Naive thymus-derived CD4-positive, alpha-beta T cell (primary cell): ENCODE results near the gene MOCOS. TPM values are rescaled to one million over a fixed set of nuclear protein-coding genes. Genes with fewer than 3 reads are reported as not detected.
"Not testable (repeated sequence)": the region's sequence is repeated elsewhere in the genome, so short reads cannot be mapped to it uniquely, and the experiment has no call there.

ENCODE experiments used
- ATAC-seq: fragments of 150-1000 bp; cut with Tn5 transposase; 2 replicates; pipeline ENCODE4 v1.10.0; 2021; ENCODE audit warnings: mild to moderate bottlenecking, moderate library complexity
- CTCF ChIA-PET: fragments of 350-600 bp; sonication (Branson Sonifier 250); formaldehyde crosslinking; loops from one replicate; lab custom pipeline; 2021; ENCODE audit warnings: antibody characterized with exemption; lab: Charles Lee
- POLR2A ChIA-PET: fragments of 350-600 bp; sonication (Branson Sonifier 250); formaldehyde crosslinking; loops from one replicate; lab custom pipeline; 2021; ENCODE audit warnings: antibody characterized with exemption, inconsistent platforms; lab: Charles Lee
- DNase-seq, 9 donors: peaks; one replicate each; pipeline versions ENCODE4 v3.0.0 to v3.0.0-alpha.2; 2020 to 2022; ENCODE audit warnings: mixed read lengths in 1 of 9
- H3K27ac ChIP-seq: one replicate; pipeline ENCODE4 v1.7.0; 2013; ENCODE audit warnings: mild to moderate bottlenecking, low read depth, low read length, moderate library complexity
- H3K27me3 ChIP-seq, 2 donors: one replicate each; pipeline ENCODE4 v1.7.0; 2013; ENCODE audit warnings: low read length in 2 of 2, mild to moderate bottlenecking in 2 of 2, moderate library complexity in 2 of 2; ENCODE audit not compliant: control insufficient read depth in 2 of 2, insufficient read depth in 2 of 2
- H3K36me3 ChIP-seq, 3 experiments: 1 replicate in 2 of 3; 2 replicates in 1 of 3; pipeline ENCODE4 v1.7.0; 2013; ENCODE audit warnings: low read length in 3 of 3, mild to moderate bottlenecking in 3 of 3, moderate library complexity in 1 of 3; ENCODE audit not compliant: insufficient read depth in 3 of 3, control insufficient read depth in 2 of 3
- H3K4me1 ChIP-seq, 2 donors: one replicate each; pipeline ENCODE4 v1.7.0; 2013; ENCODE audit warnings: low read length in 2 of 2, mild to moderate bottlenecking in 2 of 2, moderate library complexity in 1 of 2; ENCODE audit not compliant: control insufficient read depth in 2 of 2, insufficient read depth in 2 of 2
- H3K4me3 ChIP-seq: 2 replicates; pipeline ENCODE4 v1.7.0; 2013; ENCODE audit warnings: mild to moderate bottlenecking, low read length
- H3K9me3 ChIP-seq, 3 experiments: 1 replicate in 2 of 3; 2 replicates in 1 of 3; pipeline ENCODE4 v1.7.0; 2013; ENCODE audit warnings: low read length in 3 of 3; ENCODE audit not compliant: control insufficient read depth in 2 of 3
- H3K27ac Mint-ChIP-seq, 9 donors: one replicate each; pipeline ENCODE4 v1.8.0; 2020 to 2022; ENCODE audit warnings: mixed read lengths in 9 of 9, mild to moderate bottlenecking in 8 of 9, moderate library complexity in 5 of 9, inconsistent platforms in 2 of 9
- H3K27me3 Mint-ChIP-seq, 5 donors: one replicate each; pipeline ENCODE4 v1.8.0; 2021 to 2022; ENCODE audit warnings: mixed read lengths in 5 of 5, mild to moderate bottlenecking in 1 of 5
- H3K36me3 Mint-ChIP-seq, 5 donors: one replicate each; pipeline ENCODE4 v1.8.0; 2020 to 2022; ENCODE audit warnings: mixed read lengths in 5 of 5, mild to moderate bottlenecking in 3 of 5, inconsistent platforms in 1 of 5
- H3K4me1 Mint-ChIP-seq, 7 donors: one replicate each; pipeline ENCODE4 v1.8.0; 2020 to 2022; ENCODE audit warnings: mixed read lengths in 7 of 7, mild to moderate bottlenecking in 3 of 7, inconsistent platforms in 1 of 7
- H3K4me3 Mint-ChIP-seq, 10 donors: one replicate each; pipeline ENCODE4 v1.8.0; 2020 to 2022; ENCODE audit warnings: mild to moderate bottlenecking in 10 of 10, mixed read lengths in 10 of 10, moderate library complexity in 6 of 10, inconsistent platforms in 2 of 10
- H3K9me3 Mint-ChIP-seq, 11 donors: one replicate each; pipeline ENCODE4 v1.8.0; 2020 to 2022; ENCODE audit warnings: mixed read lengths in 11 of 11, mild to moderate bottlenecking in 4 of 11, inconsistent platforms in 1 of 11, moderate library complexity in 1 of 11
- intact Hi-C, 2 donors: fragments of 100-400 bp; cut with micrococcal nuclease; formaldehyde crosslinking; loops; one replicate each; pipeline ENCODE4 v1.15.1; 2023
- polyA plus RNA-seq, 2 donors: library from polyadenylated mRNA; unstranded; fragments of 300-500 nt; fragmentation: Illumina TruSeq; gene quantifications; one replicate each; pipeline ENCODE4 v1.2.3, GENCODE V29; 2021
- total RNA-seq, 6 experiments: library from RNA in 5 of 6; stranded (reverse) in 5 of 6; gene quantifications; 1 replicate in 5 of 6; 2 replicates in 1 of 6; pipeline ENCODE4 v1.2.3 and lab custom pipeline; 2021 to 2026

MOCOS gene
- total and polyA plus RNA-seq, 7 experiments from 2014 or later: 0.05 TPM; not detected in 6

DNA sequence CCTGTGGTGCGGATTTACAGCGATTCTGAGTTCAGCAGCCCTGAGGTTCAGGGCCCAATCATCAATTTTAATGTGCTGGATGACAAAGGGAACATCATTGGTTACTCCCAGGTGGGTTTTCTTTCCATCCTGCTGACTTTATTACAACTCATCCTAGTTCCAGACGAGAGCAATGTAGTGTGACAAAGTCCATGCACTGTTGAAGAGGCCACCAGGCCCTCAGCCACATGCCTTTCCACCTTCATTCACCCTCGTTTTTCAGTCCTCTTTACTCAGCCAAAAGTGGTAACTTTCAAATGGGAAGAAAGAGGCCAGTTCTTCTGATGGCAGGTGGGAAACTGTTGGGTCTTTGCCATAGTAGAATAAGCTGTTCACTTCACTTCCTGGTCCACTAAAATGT lies 17.9 kb downstream of the MOCOS start:
- intact Hi-C loops: no loop called here
- Mint-ChIP-seq H3K4me3 (no peak overlapping the region), H3K36me3 (no peaks in the 10 kb centered on the region), H3K27ac (no peak overlapping the region), H3K4me1 (no peaks in the 10 kb centered on the region), H3K9me3 (peaks cover 0 to 8% (median 0%) of the 10 kb centered on the region in 11 donors), H3K27me3 (peaks cover 0 to 4% (median 0%) of the 10 kb centered on the region in 5 donors)
- Histone ChIP-seq H3K4me3 (no peak overlapping the region), H3K27me3 (no peaks in the 10 kb centered on the region), H3K9me3 (no peaks in the 10 kb centered on the region), H3K4me1 (no peaks in the 10 kb centered on the region), H3K27ac (no peak overlapping the region), H3K36me3 (no peaks in the 10 kb centered on the region)
- CTCF ChIA-PET: no interaction called here
- DNase-seq: no peak
- POLR2A ChIA-PET: no interaction called here
- ATAC-seq: no peak

DNA sequence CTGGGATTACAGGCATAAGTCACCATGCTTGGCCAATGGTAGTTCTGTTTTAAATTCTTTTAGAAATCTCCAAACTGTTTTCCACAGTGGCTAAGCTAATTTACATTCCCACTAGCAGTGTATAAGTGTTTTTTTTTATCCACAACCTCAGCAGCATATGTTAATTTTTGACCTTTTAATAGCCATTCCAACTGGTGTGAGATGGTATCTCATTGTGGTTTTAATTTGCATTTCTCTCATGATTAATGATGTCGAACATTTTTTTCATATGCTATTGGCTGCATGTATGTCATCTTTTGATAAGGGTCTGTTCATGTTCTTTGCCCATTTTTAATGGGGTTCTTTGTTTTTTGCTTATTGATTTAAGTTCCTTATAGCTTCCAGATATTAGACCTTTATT lies 20.0 kb downstream of the MOCOS start:
- ATAC-seq (no peak), DNase-seq (no peak)
- H3K36me3 Mint-ChIP-seq: no peaks in the 10 kb centered on the region
- H3K27me3 Mint-ChIP-seq: peaks cover 0 to 4% (median 0%) of the 10 kb centered on the region in 5 donors
- H3K27ac Mint-ChIP-seq: no peak overlapping the region
- peaks cover 0 to 8% (median 0%) of the 10 kb centered on the region in 11 donors for H3K9me3 Mint-ChIP-seq
- Histone ChIP-seq H3K4me3 (no peak overlapping the region), H3K4me1 (no peaks in the 10 kb centered on the region), H3K27me3 (no peaks in the 10 kb centered on the region), H3K27ac (no peak overlapping the region), H3K9me3 (no peaks in the 10 kb centered on the region), H3K36me3 (no peaks in the 10 kb centered on the region)
- CTCF ChIA-PET: no interaction called here
- H3K4me1 Mint-ChIP-seq: no peaks in the 10 kb centered on the region
- intact Hi-C loops: no loop called here
- POLR2A ChIA-PET: no interaction called here
- H3K4me3 Mint-ChIP-seq: no peak overlapping the region

DNA sequence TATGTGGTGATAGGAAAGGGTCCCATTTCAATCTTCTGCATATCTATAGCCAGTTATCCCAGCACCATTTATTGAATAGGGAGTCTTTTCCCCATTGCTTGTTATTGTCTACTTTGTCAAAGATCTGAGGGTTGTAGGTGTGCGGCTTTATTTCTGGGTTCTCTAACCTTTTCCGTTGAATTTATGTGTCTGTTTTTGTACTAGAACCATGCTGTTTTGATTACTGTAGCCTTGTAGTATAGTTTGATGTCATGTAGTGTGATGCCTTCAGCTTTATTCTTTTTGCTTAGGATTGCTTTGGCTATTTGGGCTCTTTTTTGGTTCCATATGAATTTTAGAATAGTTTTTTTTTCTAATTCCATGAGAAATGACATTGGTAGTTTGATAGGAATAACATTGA lies 20.7 kb downstream of the MOCOS start:
- CTCF ChIA-PET, H3K27ac ChIP-seq, H3K27me3 ChIP-seq, H3K4me3 ChIP-seq, H3K4me3 Mint-ChIP-seq, H3K9me3 ChIP-seq, H3K27me3 Mint-ChIP-seq, POLR2A ChIA-PET, intact Hi-C loops, H3K27ac Mint-ChIP-seq, DNase-seq, H3K4me1 ChIP-seq, H3K36me3 ChIP-seq, H3K36me3 Mint-ChIP-seq, H3K4me1 Mint-ChIP-seq, H3K9me3 Mint-ChIP-seq, ATAC-seq: not testable (repeated sequence)

DNA sequence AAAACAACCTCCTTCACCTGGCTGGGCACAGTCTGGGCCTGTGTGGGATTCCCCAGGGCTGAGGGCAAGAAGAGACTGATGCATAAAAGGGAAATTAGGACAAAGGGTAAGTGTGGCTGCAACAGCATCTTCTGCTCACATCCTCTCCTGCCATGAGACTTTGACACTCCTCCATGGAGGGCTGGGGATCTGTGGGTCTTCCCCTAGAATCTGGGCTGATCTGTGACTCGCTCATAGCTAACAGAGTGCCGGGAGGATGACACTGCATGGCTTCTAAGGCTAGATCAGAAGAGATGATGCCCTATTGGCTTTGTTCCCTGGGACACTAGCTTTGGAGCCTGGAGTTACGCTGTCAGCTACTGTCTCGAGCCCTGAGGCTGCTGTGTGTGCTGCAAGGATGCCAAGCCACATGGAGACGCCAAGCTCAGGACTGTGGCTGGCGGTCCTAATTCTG lies 24.3 kb downstream of the MOCOS start:
- no peaks in the 10 kb centered on the region for H3K36me3 Mint-ChIP-seq
- intact Hi-C loops: no loop called here
- POLR2A ChIA-PET: no interaction called here
- H3K27me3 Mint-ChIP-seq: peaks cover 0 to 4% (median 0%) of the 10 kb centered on the region in 5 donors
- Histone ChIP-seq H3K27me3 (no peaks in the 10 kb centered on the region), H3K4me3 (no peak overlapping the region), H3K27ac (no peak overlapping the region), H3K36me3 (no peaks in the 10 kb centered on the region), H3K4me1 (no peaks in the 10 kb centered on the region), H3K9me3 (no peaks in the 10 kb centered on the region)
- H3K4me1 Mint-ChIP-seq: no peaks in the 10 kb centered on the region
- H3K4me3 Mint-ChIP-seq: no peak overlapping the region
- CTCF ChIA-PET: no interaction called here
- H3K9me3 Mint-ChIP-seq: peaks cover 0 to 8% (median 0%) of the 10 kb centered on the region in 11 donors
- DNase-seq: no peak
- no peak overlapping the region for H3K27ac Mint-ChIP-seq
- ATAC-seq: no peak

DNA sequence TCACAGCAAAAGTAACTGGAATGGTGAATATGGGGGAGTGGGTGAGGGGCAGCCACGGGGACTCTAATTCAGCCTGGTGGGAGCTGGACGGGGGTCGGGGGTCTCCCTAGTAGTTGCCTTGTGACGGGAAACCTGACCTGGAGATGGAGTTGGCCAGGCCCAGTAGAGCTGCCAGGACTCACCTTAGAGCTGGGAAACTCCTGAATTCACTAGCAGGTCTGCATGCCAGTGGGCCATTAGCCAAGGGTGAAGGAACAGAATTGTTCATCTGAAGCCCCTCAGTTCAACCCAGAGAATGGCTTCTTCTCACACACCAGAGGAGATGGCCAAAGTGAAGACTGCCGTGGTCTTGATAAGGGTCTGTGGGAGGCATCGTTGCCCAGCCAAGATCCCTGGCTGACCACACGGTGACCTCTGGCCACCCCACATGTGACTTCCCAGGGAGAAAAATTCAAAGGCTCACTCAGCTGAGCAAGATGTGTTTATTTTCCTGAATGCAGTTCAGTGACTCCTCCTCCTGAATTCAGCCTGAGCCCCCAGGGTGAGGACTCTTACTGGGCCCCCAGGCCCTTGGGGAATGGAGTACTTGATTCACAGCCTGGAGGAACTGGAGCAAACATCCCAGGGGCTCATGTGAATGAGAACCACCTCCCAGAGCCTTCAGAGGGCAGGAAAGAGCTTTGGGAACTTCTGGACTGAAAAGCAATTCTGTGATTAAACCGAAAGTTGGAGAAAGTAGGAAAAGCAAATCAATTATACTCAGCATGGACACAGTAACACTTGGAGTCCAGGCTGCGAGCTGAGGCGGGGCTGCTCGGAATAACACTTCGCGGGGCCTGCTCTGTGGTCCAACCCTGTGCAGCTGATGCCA lies 25.2 kb downstream of the MOCOS start:
- Mint-ChIP-seq H3K27me3 (peaks cover 0 to 4% (median 3%) of the 10 kb centered on the region in 5 donors), H3K27ac (no peak overlapping the region), H3K4me1 (no peaks in the 10 kb centered on the region), H3K4me3 (no peak overlapping the region), H3K36me3 (no peaks in the 10 kb centered on the region), H3K9me3 (peaks cover 0 to 7% (median 0%) of the 10 kb centered on the region in 11 donors)
- CTCF ChIA-PET: no interaction called here
- DNase-seq: no peak
- no peaks in the 10 kb centered on the region for H3K36me3 ChIP-seq
- intact Hi-C loops: no loop called here
- no peaks in the 10 kb centered on the region for H3K9me3 ChIP-seq
- H3K4me1 ChIP-seq: no peaks in the 10 kb centered on the region
- POLR2A ChIA-PET: no interaction called here
- no peaks in the 10 kb centered on the region for H3K27me3 ChIP-seq
- H3K27ac ChIP-seq: no peak overlapping the region
- no peak overlapping the region for H3K4me3 ChIP-seq
- no peak for ATAC-seq

DNA sequence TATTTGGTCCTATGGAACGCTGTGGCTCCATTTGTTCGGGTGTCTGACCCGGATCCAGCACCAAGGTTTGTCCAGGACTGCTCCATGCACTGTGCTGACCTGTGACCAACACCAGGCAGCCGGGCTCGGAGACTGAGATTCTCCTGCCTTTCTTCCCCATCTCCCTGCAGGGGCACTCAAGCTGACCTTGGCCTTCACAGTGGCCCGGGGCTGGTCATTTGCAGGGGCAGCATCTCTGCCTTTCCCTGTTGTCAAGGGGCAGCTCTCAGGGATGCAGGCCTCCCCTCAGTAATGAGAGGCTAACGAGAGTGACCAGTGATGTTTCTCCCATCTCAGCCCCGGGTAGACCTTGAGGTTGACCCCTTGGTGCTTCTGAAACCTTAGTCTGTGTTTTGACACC lies 27.5 kb downstream of the MOCOS start:
- Mint-ChIP-seq H3K4me1 (no peaks in the 10 kb centered on the region), H3K9me3 (peaks cover 0 to 3% (median 0%) of the 10 kb centered on the region in 11 donors), H3K27me3 (peaks cover 0 to 4% (median 4%) of the 10 kb centered on the region in 5 donors), H3K36me3 (no peaks in the 10 kb centered on the region), H3K4me3 (no peak overlapping the region), H3K27ac (no peak overlapping the region)
- no peaks in the 10 kb centered on the region for H3K9me3 ChIP-seq
- no peak overlapping the region for H3K4me3 ChIP-seq
- ChIA-PET POLR2A (no interaction called here), CTCF (no interaction called here)
- no peak for DNase-seq
- no peaks in the 10 kb centered on the region for H3K27me3 ChIP-seq
- no peak overlapping the region for H3K27ac ChIP-seq
- no peak for ATAC-seq
- intact Hi-C loops: no loop called here
- no peaks in the 10 kb centered on the region for H3K36me3 ChIP-seq
- H3K4me1 ChIP-seq: no peaks in the 10 kb centered on the region

DNA sequence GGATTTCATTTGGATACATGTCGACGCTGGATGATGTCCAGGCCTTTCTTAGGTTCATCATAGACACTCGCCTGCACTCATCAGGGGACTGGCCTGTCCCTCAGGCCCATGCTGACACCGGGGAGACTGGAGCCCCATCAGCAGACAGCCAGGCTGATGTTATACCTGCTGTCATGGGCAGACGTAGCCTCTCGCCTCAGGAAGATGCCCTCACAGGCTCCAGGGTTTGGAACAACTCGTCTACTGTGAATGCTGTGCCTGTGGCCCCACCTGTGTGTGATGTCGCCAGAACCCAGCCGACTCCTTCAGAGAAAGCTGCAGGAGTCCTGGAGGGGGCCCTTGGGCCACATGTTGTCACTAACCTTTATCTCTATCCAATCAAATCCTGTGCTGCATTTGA lies 28.3 kb downstream of the MOCOS start:
- POLR2A ChIA-PET: no interaction called here
- ATAC-seq: no peak
- no peak overlapping the region for H3K27ac ChIP-seq
- H3K4me3 Mint-ChIP-seq: no peak overlapping the region
- peaks cover 0 to 3% (median 0%) of the 10 kb centered on the region in 11 donors for H3K9me3 Mint-ChIP-seq
- CTCF ChIA-PET: no interaction called here
- intact Hi-C loops: no loop called here
- no peaks in the 10 kb centered on the region for H3K4me1 Mint-ChIP-seq
- no peak overlapping the region for H3K4me3 ChIP-seq
- no peaks in the 10 kb centered on the region for H3K36me3 Mint-ChIP-seq
- H3K9me3 ChIP-seq: no peaks in the 10 kb centered on the region
- H3K36me3 ChIP-seq: no peaks in the 10 kb centered on the region
- DNase-seq: no peak
- H3K27me3 Mint-ChIP-seq: peaks cover 0 to 6% (median 3%) of the 10 kb centered on the region in 5 donors
- no peak overlapping the region for H3K27ac Mint-ChIP-seq
- no peaks in the 10 kb centered on the region for H3K4me1 ChIP-seq
- H3K27me3 ChIP-seq: no peaks in the 10 kb centered on the region
